ENCODE data around the gene RPS6KA6.
A peak's percentile ranks its signal among the peaks of the same experiment; 100 is the strongest.

The RPS6KA6 gene

GRCh38 chrX:84187533-84188319, at the start of gene RPS6KA6:
TSS of gene RPS6KA6 (minus strand) at chrX:84188199. CDS start at chrX:84187899, 300 bp downstream.
- DNase-seq, result no peak

GRCh38 chrX:84224741-84225140, 36.7 kb upstream of the RPS6KA6 start:
- no peak for DNase-seq

DNA sequence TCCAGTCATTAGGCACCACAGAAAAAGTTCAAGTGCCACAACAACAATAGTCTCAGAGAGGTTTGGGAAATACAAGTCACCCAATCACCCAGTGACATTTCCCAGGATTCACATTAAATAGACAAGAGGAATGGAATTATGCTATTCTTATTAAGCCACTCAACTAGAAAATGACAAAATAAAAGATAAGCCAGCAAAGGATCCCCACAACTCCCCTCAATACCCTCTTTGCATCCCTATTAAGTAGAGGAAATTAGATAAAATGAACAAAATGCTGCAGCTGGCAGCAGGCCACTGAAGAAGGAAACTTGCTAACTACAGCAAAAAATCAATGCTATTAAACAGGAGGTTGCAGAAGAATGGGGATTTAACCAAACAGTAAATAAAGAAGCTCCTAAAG, 35.3 kb upstream of the RPS6KA6 start:
- no peak for DNase-seq

DNA sequence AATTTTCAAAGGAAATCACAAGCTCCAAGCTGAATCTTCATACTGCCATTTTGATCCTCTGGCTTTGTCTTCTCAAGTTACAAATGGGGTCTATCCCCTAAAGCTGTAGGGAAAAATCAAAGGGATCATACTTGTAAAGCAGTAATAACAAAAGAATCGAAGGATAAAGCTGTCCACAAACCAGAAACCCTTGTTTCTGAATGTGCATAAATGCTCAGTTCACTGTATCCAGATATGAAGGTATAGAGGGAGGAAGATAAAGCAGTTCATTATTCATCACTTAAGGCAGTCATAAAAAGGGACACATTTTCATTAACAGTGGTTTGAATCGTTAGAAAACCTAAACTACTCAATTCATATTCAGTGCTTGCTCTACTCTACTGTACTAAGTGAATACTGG, 33.2 kb upstream of the RPS6KA6 start:
- no peak for DNase-seq

DNA sequence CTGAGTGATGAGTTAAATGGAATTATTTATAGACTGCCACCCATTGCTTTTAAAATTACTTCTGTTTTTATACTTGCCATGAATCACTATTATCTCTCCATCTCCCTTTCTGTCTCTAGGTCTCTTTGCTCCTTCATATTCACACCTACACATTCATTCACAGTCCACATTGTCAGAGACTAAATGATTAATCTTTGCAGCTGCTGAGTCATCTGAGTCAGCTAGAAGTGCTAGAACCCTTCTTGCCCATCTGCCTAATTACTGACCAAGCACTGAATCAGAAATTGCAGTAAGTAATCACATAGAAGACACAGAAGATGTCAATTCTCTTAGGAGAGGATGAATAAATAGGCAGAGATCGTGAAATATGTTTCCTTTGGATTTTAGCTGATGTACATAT, 31.6 kb upstream of the RPS6KA6 start:
- DNase-seq, result no peak

DNA sequence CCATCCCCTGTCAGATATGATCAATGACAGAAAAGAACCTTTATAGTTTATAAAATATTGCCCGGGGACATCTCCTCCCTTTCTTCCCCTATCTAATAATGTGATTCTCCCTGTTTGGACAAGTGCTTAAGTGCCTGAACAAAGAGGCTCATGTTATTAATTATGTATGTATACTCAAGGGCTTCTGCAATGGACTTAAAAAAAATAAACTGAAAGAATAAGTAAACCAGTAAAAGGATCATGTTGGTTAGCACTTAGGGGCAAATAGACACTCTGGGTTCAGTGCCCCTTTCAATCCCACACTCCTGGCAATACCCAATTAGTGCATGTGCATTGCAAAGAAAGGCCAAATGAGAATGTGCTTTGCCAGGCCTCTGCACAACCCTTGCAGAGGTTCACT, 30.7 kb upstream of the RPS6KA6 start:
- DNase-seq, result no peak

DNA sequence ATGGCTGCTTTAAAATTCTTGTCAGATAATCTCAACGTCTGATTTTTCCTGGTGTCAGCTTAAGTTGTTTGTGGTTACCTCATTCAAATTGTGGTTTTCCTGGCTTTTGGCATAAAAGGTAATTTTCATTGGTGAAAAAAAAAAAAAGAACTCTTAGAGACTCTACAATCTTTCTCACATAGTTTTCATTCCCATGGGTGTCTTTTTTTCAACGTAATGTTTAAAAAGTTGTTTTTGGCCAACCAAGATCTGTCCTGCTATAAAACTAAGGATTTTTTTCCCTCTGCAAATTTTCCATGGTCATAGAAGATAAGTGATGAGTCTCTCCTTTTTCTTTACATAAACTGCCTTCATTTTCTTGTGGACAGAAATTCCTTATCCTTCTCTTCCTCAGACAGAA, 28.9 kb upstream of the RPS6KA6 start:
- no peak for DNase-seq

GRCh38 chrX:84216406-84216805, 28.4 kb upstream of the RPS6KA6 start:
- DNase-seq, result no peak

- no peak for DNase-seq
Observed at GRCh38 chrX:84205276-84205675, 17.3 kb upstream of the RPS6KA6 start.

DNA sequence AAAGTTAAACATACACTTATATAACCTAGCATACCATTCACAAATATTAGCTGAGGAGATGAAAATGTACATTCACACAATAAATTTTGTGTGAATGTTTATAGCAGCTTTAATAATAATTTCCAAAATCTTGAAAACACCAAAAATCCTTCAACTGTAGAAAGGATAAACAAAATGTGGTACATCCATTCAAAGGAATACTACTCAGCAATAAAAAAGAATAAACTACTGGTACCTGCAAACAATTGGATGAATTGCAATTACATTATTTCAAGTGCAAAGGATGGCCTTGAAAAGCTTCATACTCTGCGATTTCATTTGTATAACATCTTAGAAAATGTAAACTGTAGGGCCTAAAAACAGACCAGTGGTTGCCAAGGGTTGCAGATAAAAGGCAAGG, 11.7 kb upstream of the RPS6KA6 start:
- DNase-seq, result no peak

DNA sequence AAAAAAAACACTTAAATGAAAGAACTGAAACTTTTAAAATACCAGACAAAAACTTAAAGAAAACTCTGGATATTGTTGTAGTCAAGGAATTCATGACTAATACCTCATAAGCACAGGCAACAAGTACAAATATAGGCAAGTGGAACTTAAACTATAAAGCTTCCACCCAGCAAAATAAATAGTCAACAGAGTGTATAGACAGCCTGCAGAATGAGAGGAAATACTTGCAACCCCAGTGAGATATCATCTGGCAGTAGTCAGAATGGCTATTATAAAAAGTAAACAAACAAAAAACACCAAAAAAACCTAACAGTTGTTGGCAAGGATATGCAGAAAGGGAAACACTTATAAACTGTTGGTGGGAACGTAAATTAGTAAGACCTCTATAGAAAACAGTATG, 9.6 kb upstream of the RPS6KA6 start:
- DNase-seq, result no peak

- DNase-seq, result no peak
Observed at GRCh38 chrX:84192006-84192405, 4.0 kb upstream of the RPS6KA6 start.

DNA sequence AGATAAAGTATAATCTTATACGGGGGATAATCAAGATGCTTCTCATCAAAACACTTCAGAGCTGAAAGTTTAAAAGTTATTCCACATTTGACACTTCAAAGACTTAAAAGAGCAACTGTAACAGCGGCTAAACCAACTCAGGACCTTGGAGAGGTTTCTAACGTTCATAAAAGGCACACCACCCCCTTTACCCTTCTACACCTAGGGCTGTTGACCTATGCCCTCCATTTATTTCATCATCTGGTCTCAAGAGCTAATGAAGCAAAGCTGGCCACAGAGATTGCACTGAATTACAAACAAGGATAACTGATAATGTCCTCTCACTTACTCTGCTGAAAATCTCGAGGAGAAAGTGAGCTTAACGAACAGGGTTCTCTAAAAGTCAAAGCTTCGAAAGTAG, 1.1 kb upstream of the RPS6KA6 start:
- DNase-seq, result no peak

DNA sequence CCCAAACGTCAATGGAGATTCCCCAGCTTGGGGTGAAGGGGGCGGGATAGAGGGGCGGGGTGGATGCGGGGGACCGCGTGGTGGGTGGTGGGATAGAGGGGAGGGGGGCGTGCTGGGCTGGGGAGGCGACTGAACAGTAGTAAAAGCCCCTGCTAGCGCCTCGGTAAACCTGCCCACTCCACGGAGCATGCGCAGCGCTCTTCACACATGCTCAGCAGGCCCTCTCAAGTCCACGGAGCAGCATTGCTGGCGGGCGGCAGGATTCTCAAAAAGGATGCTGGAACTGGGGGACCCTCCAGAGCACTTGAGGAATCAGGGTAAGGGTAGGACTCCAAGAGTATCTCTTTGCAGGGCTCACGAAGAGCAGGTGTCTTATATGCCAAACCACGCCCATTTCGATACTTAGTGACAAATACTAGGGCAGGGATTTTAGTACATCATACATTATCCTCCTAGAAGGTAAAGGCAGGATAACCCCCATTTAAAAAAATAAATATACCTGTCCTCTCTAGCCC, 378 bp upstream of the RPS6KA6 start:
- peak; percentile 19 for DNase-seq

DNA sequence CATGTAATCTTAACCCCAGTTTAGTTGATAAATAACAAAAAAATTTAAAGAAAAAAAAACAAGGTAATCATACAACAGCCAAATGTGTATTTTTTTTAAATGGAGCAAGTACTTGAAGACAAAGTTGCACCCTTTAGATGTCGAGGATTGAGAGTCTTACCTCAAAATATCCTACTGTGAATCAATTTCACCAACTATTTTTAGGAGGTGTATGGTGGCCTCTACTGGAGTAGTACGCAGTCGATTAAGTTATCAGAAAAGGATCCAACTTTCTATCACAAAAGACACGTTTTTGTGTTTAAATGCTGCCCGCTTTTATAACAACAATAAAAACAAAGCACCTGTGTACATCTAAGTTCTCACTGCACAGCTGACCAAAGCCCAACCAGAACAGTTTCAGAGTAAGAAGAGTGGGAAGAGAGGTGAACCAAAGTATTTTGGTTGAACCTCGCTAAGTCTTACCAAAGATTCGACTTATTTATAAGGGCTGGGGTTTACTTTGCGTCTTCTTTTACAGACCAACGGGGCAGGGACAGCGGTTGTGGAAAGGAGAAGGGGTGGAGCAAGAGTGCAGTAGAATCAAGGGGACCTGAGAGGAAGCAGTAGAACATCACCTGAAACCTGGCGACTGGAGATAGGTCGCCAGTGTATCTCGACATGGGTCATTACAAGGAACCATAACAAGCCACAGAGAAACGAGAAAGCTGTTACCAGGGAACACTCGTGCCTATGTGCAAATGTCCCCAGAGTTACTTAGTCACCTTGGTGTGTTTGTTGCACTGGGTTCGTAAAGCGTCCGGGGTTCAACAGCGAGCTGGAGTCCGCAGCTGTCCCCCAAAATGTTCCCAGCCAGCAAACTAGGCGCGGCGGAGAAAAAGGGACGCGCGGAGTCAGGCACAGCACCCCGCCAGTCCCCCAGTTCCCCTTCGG, 1.1 kb downstream of the RPS6KA6 start:
- DNase-seq, result no peak

GRCh38 chrX:84182516-84182915, 5.5 kb downstream of the RPS6KA6 start:
- no peak for DNase-seq

DNA sequence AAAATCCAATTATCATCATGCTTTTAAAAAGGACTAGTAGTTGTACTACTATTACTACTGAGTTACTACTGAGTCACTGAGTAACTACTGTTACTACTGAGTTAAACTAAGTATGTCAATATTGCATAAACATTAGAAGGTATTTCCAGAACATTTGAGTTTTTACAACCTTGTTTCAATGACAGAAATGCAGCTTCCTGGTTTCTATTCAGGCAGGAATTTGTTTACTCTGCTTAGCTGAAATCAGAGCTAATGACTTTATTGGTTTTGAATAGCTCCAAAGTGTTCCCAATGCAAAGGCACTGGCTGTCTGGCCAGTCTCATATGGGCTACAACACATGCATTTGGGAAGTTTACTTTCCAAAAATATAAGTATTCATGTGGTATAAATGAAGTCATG, 12.0 kb downstream of the RPS6KA6 start:
- DNase-seq, result no peak

GRCh38 chrX:84175274-84175673, 12.7 kb downstream of the RPS6KA6 start:
- no peak for DNase-seq

GRCh38 chrX:84174348-84174747, 13.7 kb downstream of the RPS6KA6 start:
- DNase-seq, result no peak

- no peak for DNase-seq
Observed at GRCh38 chrX:84170931-84171330, 17.1 kb downstream of the RPS6KA6 start.

GRCh38 chrX:84168574-84168973, 19.4 kb downstream of the RPS6KA6 start:
- no peak for DNase-seq

DNA sequence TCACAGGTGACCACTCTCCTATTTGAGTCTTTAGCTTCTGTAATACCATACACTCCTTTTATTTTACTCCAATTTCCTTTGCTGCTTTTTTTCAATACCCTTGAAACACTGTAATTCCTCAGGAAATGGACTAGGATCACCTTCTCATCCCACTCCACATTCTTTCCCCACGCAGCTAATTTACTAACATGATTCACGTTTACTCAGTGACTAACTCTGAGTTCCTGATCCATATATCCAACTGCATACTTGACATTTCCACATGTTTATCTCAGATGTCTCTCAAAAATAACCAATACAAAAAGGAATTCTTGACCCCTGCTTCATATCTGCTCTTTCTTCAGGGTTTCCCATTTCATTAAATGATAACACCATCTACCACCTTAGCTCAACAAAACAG, 19.9 kb downstream of the RPS6KA6 start:
- DNase-seq, result no peak

- DNase-seq, result no peak
Observed at GRCh38 chrX:84165711-84166110, 22.3 kb downstream of the RPS6KA6 start.

DNA sequence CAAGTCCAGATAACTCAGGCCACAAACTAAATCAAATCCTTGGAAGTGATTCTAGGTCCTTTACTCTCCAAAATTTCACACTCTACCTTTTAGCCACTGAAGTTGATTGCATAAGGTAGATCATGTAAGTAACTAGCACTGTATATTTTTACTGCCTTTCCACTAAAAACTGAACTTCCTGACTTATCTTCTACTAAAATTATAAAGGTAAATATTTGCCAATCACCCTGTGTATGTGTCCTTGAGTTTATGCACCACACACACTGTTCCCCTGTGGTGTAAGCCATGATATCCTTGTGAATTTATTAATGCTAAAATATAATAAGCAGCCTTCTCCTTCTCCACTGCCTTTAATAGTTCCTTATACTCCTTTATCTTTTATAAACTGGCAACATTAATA, 25.6 kb downstream of the RPS6KA6 start:
- no peak for DNase-seq
